Pulmonary artery endothelial cell (primary cell): Measurements from ENCODE around the gene PEX16. TPM values are rescaled to one million over a fixed set of nuclear protein-coding genes. Genes with fewer than 3 reads are reported as not detected.

ENCODE experiments used
- DNase-seq: peaks from one replicate; pipeline ENCODE4 v3.0.0-alpha.2; 2011; ENCODE audit warnings: low read depth, low spot score
- total RNA-seq: library from RNA; depleted of rRNA; stranded (reverse); fragments of >200 nt; gene quantifications from 2 replicates; pipeline ENCODE4 v1.2.3, GENCODE V29; 2014

PEX16 gene
- total RNA-seq, 1 donor from 2014 or later, result 30.5 TPM

DNA sequence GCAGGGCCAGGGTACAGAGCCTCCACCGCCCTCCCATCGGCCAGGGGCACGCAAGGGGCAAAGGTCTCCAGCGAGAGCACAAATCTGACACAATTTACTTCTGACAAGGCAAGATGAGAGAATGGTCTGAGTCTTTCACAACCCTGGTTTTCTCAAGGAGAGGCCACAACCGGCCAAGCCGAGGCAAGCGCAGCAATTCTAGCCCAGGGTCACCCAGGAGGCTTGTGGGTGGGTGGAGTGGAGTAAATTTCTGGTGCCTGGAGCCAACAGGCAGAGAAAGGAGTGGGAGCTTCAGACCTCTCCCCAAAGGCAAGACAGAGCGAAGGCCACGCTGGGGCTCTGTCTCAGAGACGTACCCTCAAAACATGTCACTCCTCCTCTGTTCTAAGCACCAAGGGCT lies 14.1 kb upstream of the PEX16 start:
- DNase-seq, result no peak

DNA sequence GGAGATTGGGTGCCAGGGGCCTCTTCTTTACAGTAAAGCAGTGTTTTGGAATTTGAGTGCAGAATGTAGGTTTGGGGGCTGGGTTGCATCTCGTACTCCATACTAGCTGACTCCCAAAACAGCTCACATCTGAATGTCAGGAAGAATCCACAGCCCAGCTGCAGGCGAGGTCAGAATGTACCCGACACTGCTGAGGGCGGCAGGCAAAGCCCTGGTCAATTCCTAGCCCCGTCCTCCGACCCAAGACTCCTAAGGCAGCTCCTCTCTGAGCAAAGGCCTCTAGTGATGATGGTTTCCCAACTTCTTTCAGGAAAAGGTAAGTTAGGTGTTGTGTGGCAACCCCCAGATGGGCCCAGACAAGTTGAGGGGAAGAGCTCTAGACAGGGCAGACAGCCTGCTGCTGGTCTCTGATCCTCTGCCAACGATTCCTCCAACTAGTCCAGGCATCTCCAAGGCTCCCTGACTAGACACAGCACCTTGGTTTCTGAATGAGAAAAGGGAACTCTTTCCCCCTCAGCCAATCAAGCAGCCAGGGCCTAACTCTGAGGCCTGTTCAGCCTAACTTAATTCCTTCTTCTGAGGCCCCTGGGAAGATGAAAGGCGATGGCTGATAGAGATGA lies 13.4 kb upstream of the PEX16 start:
- DNase-seq, result no peak

GRCh38 chr11:45930031-45930794 lies 12.5 kb upstream of the PEX16 start:
- no peak for DNase-seq

DNA sequence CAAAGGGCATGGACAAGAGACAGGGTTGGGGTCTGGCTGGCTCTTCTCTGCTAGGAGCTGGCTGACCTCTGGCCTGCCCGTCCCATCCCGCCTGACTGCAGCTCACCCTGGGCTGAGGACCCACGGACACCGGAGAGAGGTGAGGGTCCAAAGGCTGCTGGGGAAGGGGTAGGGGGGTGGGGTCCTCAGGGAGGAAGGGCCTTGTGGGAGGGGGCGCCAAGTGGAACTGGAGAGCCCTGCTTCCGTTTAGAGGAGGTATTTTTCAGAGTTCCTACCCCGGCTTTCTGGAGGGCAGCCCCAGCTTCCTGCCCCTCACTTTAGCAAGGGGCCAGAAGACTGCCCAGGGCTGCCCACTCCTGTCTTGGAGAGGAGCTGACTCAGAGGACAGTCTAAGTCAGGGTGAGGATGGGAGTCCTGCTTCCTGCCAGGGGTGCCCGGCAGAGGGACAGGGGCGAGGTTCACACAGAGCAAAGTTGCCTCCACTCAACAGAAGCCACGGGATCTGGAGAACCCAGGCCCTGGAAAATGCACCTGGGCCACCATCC lies 11.9 kb upstream of the PEX16 start:
- DNase-seq, result no peak

DNA sequence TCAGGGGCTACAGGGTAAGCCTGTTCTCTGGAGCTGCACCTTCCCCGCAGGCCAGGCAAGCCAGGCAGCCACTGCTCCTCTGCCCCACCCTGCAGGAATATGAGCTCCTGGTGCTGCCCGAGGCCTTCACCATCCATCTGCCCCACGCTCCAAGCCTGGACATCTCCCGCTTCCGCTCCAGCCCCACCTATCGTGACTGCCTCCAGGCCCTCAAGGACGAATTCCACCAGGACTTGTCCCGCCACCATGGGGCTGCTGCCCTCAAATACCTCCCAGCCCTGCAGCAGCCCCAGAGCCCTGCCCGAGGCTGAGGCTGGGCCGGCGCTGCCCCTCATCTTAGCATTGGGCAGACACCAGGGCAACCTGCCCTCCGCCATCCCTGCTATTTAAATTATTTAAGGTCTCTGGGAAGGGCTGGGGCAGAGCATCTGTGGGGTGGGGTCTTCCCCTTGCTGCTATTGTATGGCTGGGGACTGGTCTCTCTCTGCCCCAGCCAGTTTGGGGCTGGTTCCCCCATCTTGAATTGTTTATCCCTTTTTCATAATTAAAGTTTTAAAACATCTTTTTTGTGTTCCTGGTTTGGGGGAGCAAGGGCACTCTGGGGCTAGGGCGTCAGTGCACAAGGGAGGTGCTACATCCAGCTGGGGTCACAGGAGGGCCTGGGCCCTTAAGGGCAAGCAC lies 11.0 kb upstream of the PEX16 start:
- no peak for DNase-seq

DNA sequence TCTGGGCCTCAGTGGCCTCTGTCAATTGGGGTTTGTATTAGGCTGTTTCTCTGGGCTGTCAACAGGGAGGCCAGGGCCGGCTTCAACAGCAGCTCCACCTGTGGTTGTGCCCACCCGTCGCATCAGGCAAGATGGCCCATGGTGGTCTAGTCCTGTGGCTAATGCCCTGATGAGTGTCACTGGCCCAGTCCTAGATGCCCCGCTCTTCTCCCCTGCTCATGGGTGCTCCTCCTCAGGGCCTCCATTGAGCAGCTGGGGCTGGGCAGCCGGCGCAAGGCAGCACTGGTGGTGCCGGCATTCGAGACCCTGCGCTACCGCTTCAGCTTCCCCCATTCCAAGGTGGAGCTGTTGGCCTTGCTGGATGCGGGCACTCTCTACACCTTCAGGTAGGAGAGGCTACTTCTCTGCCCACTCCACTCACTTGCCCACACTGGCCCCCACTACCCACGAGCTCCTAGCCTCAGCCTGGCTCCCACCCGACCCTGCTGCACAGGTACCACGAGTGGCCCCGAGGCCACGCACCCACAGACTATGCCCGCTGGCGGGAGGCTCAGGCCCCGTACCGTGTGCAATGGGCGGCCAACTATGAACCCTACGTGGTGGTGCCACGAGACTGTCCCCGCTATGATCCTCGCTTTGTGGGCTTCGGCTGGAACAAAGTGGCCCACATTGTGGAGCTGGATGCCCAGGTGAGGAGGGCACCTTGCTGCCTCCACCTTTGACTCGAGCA lies 10.2 kb upstream of the PEX16 start:
- DNase-seq, result no peak

DNA sequence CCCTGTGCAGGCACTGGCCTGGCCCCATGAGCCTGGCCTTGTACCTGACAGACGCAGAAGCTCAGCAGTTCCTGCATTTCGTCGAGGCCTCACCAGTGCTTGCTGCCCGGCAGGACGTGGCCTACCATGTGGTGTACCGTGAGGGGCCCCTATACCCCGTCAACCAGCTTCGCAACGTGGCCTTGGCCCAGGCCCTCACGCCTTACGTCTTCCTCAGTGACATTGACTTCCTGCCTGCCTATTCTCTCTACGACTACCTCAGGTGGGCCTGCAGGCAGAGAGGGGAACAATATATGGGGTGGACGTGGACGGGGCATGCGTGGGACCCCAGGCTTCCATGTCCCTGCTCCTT lies 9.6 kb upstream of the PEX16 start:
- no peak for DNase-seq

- no peak for DNase-seq
Measured at GRCh38 chr11:45926536-45927331, 9.1 kb upstream of the PEX16 start.

DNA sequence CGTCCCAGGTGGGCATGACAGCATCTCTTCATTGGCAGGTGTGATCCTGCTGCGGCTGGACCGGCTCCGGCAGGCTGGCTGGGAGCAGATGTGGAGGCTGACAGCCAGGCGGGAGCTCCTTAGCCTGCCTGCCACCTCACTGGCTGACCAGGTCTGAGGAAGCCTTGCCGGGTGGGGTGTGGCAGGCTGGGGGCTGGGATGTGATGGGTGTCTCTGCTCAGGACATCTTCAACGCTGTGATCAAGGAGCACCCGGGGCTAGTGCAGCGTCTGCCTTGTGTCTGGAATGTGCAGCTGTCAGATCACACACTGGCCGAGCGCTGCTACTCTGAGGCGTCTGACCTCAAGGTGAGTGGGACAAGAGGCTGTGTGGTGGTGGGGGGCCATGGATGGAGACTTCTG lies 8.3 kb upstream of the PEX16 start:
- no peak for DNase-seq

GRCh38 chr11:45925550-45925949 lies 7.9 kb upstream of the PEX16 start:
- no peak for DNase-seq

DNA sequence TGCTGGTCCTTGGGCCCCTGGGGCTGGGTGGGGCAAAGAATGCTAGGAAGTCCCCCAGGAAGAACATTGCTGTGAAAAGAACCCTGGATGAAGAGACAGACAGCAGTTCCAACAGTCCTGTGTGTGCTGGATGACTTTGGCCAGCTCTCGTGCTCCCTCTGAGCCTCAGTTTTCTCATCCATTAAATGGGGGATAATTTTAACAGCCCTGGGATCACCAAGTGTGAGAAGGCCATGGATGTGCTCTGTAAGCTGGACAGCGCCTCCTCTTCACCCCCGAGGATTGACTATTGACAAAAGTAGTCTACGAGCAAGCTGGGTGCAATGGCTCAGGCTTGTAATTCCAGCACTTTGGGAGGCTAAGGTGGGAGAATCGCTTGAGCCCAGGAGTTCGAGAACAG lies 7.2 kb upstream of the PEX16 start:
- no peak for DNase-seq

DNA sequence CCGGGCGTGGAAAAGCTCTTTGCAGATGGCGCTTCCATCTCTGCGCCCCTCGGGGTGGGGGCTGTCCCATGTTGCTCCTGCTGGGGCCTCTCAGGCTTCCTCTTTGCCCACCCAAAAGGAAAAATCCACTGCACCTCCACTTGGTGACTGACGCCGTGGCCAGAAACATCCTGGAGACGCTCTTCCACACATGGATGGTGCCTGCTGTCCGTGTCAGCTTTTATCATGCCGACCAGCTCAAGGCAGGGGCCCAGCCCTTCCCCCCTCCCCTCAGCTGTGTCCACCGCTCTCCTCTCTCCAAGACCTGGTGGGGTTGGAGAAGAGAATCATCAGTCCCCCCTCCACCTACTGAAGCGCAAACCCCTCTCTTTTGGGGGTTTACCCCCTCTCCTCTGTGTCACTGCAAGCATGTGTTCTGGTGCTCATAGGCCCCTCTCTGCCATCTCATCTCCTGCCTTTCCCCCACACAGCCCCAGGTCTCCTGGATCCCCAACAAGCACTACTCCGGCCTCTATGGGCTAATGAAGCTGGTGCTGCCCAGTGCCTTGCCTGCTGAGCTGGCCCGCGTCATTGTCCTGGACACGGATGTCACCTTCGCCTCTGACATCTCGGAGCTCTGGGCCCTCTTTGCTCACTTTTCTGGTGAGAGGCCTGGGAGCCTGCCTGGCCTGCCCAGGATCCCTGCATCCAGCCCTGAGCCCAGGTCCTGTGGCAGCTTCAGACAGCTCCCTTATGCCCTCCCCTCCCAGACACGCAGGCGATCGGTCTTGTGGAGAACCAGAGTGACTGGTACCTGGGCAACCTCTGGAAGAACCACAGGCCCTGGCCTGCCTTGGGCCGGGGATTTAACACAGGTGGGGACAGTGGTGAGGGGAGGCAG lies 6.6 kb upstream of the PEX16 start:
- no peak for DNase-seq

DNA sequence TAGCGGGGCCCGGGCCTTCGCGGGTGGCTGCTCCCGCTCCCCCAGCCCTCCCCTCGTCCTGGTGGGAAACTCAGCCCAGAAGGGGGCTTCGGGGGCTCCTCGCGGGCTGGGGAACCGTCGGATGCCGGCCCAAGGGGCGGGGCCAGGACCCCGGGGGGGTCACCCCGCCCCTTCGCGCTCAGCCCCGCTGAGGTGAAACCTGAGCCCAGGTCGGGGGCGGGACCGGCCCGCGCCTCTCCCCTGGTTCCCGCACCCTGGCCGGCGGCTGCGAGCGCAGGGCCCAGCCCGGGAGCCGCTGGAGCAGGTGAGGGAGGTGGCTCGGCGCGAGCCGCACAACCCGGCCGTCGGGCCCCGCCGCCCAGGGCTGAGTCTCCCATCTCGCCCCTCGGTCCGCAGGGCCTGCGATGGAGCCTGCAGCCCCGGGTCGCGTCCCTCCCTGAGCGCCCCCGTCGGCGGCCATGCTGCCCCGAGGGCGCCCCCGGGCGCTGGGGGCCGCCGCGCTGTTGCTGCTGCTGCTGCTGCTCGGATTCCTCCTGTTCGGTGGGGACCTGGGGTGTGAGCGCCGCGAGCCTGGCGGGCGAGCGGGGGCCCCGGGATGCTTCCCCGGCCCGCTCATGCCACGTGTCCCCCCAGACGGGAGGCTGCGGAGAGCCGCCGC lies 4.9 kb upstream of the PEX16 start, which contains the start of gene LARGE2:
LARGE2 (plus strand) TSS at position 232 of the 658 bp plus-strand sequence; CDS start at position 459, 227 bp downstream.
- no peak for DNase-seq

GRCh38 chr11:45921561-45922424 lies 4.1 kb upstream of the PEX16 start:
- DNase-seq, result no peak

DNA sequence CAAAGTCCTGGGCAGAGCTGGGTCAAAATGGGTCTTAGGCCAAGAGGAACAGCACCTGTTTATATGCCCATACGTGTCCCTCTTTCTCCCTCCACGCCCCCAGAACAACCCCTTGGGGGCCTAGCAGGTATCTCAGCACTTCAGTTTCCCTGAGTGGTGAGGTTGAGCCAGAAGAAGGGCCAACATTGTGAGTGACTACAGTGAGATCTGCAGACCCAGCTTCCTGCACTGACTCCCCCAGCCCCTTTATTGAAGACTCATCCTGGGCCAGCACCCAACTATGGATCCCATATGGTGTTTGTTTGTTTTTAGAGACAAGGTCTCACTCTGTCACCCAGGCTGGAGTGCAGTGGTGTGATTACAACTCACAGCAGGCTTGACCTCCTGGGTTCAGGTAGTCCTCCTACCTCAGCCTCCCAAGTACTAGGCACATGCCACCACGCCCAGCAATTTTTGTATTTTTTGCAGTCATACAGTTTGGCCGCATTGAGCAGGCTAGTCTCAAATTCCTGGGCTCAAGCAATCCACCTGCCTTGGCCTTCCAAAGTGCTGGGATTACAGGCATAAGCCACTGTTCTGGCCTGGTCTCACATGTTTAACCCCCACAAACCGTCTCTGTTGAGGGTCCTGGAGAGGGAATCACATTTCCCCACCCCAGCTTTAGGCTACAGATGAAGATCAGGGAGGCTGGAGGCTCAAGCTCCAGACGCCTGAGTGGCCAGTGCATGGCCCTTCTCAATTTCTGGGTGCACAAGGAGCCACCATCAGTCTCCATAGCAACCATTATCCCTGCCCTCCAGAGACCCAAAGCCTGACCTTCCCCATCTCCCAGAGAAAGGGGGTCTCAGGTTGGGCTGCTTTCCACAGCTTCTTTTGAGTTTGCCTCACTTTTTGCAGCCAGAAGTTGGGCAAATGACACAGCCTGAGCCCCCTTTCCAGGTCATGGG lies 3.1 kb upstream of the PEX16 start:
- DNase-seq, result no peak

DNA sequence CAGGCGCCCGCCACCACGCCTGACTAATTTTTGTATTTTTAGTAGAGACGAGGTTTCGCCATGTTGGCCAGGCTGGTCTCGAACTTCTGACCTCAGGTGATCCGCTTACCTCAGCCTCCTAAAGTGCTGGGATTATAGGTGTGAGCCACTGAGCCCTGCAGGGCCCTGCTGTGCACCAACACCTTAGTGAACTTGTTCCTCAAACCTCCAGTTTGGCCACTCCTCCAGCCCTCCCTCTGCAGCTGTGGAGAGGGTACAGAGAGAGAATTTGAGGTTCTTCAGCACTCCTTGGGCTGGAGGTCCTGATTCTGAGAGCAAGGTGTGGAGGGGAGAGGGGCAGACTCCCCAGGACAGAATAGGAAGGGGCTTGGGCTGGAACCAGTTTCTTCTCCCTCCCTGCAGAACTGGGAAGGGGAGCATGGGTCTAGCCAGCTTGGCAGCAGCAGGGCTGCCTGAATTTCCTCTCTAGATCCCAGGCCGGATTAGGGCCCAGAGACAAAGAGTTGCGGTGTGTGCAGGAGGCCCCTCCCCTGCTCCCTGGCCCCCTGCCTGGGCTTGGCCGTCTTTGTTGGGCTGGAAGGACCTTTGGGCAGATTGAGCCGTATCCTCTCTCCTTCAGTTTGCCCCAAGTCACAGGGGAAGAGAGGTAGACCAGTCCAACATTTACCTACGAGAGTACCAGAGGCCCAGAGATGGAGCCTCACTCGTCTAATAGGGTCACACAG lies 2.3 kb upstream of the PEX16 start:
- no peak for DNase-seq
